Measurements from ENCODE around the gene MYO3B.

- TF ChIP-seq CTCF (IDR thresholded peaks at IDR 0.05) (peak; percentile 70 to 87 (median 78)), EP300 (IDR thresholded peaks at IDR 0.05) (no peak), POLR2AphosphoS5 (IDR thresholded peaks at IDR 0.05) (no peak), POLR2A (IDR thresholded peaks at IDR 0.05; ENCODE audit: low read depth) (no peak)
Observed at GRCh38 chr2:170409164-170409535, 231.2 kb downstream of the MYO3B start.

Measured in esophagus muscularis mucosa (tissue), 4 donors.